ENCODE results near the gene MAPRE2.

MAPRE2 gene

GRCh38 chr18:35161934-35162333, 120.7 kb downstream of the MAPRE2 start:
- Histone ChIP-seq H3F3A (ENCODE audit: control insufficient read depth, insufficient read depth) (no peaks in the 10 kb centered on the region), H3K4me1 (ENCODE audit: control insufficient read depth, low read length) (peaks cover 53% of the 10 kb centered on the region), H4K20me1 (ENCODE audit: control insufficient read depth, insufficient read depth, low read depth, low read length) (no peaks in the 10 kb centered on the region), H3K9me2 (replicated peaks; ENCODE audit: control insufficient read depth, low read length) (no peaks in the 10 kb centered on the region), H3K36me3 (ENCODE audit: control insufficient read depth, low read length) (peaks cover 6% of the 10 kb centered on the region; the same call in 1 of the 2 replicates), H3K9me3 (ENCODE audit: control insufficient read depth, insufficient read depth, low read length) (no peaks in the 10 kb centered on the region), H3K27me3 (ENCODE audit: control insufficient read depth, low read length) (no peaks in the 10 kb centered on the region), H3K79me2 (ENCODE audit: control insufficient read depth, low read length) (no peaks in the 10 kb centered on the region), H3K27ac (ENCODE audit: low read depth, low read length) (peak overlapping the region; percentile 53), H3K4me3 (ENCODE audit: low read length) (no peak overlapping the region), H3K4me2 (ENCODE audit: low read length) (peak overlapping the region; percentile 45; the same call in 1 of the 2 replicates)
- TF ChIP-seq CTCF (IDR thresholded peaks at IDR 0.05; ENCODE audit: low read depth, low read length, poor library complexity, severe bottlenecking) (no peak), EZH2phosphoT487 (IDR thresholded peaks at IDR 0.05; ENCODE audit: borderline replicate concordance, low read length) (no peak)

GRCh38 chr18:35163014-35163539, 121.9 kb downstream of the MAPRE2 start:
- Histone ChIP-seq H3K9me2 (replicated peaks; ENCODE audit: control insufficient read depth, low read length) (no peaks in the 10 kb centered on the region), H3K36me3 (ENCODE audit: control insufficient read depth, low read length) (peaks cover 5% of the 10 kb centered on the region; the same call in 1 of the 2 replicates), H3F3A (ENCODE audit: control insufficient read depth, insufficient read depth) (no peaks in the 10 kb centered on the region), H3K4me3 (ENCODE audit: low read length) (no peak overlapping the region), H3K27ac (ENCODE audit: low read depth, low read length) (no peak overlapping the region), H4K20me1 (ENCODE audit: control insufficient read depth, insufficient read depth, low read depth, low read length) (no peaks in the 10 kb centered on the region), H3K79me2 (ENCODE audit: control insufficient read depth, low read length) (no peaks in the 10 kb centered on the region), H3K4me2 (ENCODE audit: low read length) (no peak overlapping the region), H3K9me3 (ENCODE audit: control insufficient read depth, insufficient read depth, low read length) (no peaks in the 10 kb centered on the region), H3K4me1 (ENCODE audit: control insufficient read depth, low read length) (peaks cover 53% of the 10 kb centered on the region), H3K27me3 (ENCODE audit: control insufficient read depth, low read length) (no peaks in the 10 kb centered on the region)
- no peak for TF ChIP-seq EZH2phosphoT487 (IDR thresholded peaks at IDR 0.05; ENCODE audit: borderline replicate concordance, low read length)
- no peak for TF ChIP-seq CTCF (IDR thresholded peaks at IDR 0.05; ENCODE audit: low read depth, low read length, poor library complexity, severe bottlenecking)

GRCh38 chr18:35163721-35164120, 122.5 kb downstream of the MAPRE2 start:
- no peak for TF ChIP-seq CTCF (IDR thresholded peaks at IDR 0.05; ENCODE audit: low read depth, low read length, poor library complexity, severe bottlenecking)
- Histone ChIP-seq H3K9me2 (replicated peaks; ENCODE audit: control insufficient read depth, low read length) (no peaks in the 10 kb centered on the region), H3K27ac (ENCODE audit: low read depth, low read length) (no peak overlapping the region), H3K79me2 (ENCODE audit: control insufficient read depth, low read length) (no peaks in the 10 kb centered on the region), H3K9me3 (ENCODE audit: control insufficient read depth, insufficient read depth, low read length) (no peaks in the 10 kb centered on the region), H3K4me2 (ENCODE audit: low read length) (no peak overlapping the region), H4K20me1 (ENCODE audit: control insufficient read depth, insufficient read depth, low read depth, low read length) (no peaks in the 10 kb centered on the region), H3K27me3 (ENCODE audit: control insufficient read depth, low read length) (no peaks in the 10 kb centered on the region), H3K4me3 (ENCODE audit: low read length) (no peak overlapping the region), H3F3A (ENCODE audit: control insufficient read depth, insufficient read depth) (no peaks in the 10 kb centered on the region), H3K36me3 (ENCODE audit: control insufficient read depth, low read length) (peaks cover 3% of the 10 kb centered on the region; the same call in 1 of the 2 replicates), H3K4me1 (ENCODE audit: control insufficient read depth, low read length) (peaks cover 50% of the 10 kb centered on the region)
